NCI-H1092 treated with DMSO at 0.1 percent for 48 hours (cell line): Measurements from ENCODE around the gene PLA2G3.
"Not testable (repeated sequence)": the region's sequence is repeated elsewhere in the genome, so short reads cannot be mapped to it uniquely, and the experiment has no call there.

Source experiments
- DNase-seq: peaks from one replicate; lab custom pipeline; 2025; lab: John Stamatoyannopoulos, UW

Gene PLA2G3, protein sequence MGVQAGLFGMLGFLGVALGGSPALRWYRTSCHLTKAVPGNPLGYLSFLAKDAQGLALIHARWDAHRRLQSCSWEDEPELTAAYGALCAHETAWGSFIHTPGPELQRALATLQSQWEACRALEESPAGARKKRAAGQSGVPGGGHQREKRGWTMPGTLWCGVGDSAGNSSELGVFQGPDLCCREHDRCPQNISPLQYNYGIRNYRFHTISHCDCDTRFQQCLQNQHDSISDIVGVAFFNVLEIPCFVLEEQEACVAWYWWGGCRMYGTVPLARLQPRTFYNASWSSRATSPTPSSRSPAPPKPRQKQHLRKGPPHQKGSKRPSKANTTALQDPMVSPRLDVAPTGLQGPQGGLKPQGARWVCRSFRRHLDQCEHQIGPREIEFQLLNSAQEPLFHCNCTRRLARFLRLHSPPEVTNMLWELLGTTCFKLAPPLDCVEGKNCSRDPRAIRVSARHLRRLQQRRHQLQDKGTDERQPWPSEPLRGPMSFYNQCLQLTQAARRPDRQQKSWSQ

GRCh38 chr22:31139866-31140716 lies at the start of gene PLA2G3:
Gene PLA2G3, minus strand, starts transcription at chr22:31140508. Its CDS starts 154 bp downstream, at chr22:31140354.
- peak; percentile 79 for DNase-seq

- DNase-seq, result no peak
These were observed 47.3 kb upstream of the PLA2G3 start for GRCh38 chr22:31187627-31188026.

- no peak for DNase-seq
These were observed 44.7 kb upstream of the PLA2G3 start for GRCh38 chr22:31185056-31185455.

DNA sequence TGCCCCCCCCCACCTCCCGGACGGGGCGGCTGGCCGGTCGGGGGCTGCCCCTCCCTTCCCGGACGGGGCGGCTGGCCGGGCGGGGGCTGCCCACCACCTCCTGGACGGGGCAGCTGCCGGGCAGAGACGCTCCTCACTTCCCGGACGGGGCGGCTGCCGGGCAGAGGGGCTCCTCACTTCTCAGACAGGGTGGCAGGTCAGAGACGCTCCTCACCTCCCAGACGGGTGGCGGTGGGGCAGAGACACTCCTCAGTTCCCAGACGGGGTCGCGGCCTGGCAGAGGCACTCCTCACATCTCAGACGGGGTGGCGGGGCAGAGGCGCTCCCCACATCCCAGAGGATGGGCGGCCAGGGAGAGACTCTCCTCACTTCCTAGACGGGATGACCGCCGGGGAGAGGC lies 43.7 kb upstream of the PLA2G3 start:
- DNase-seq, result no peak

DNA sequence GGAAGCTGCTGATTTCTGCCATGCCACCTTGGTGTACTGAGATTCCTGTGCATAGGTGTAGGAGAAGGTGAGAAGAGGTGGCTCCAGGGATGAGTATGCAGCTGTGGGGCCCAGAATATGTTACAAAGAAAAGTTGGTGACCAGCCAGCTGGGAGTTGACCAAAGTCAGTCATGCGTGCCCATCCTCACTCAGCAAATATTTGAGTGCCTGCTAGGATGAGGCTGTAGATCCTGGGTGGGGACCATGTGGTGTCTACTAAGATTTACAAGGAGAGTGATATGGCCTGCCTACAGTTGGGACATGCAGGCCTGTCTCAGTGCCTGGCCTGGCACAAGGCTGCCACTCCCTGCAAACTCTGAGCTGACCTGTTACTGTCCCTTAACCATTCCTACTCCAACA lies 39.0 kb upstream of the PLA2G3 start:
- peak; percentile 37 for DNase-seq

DNA sequence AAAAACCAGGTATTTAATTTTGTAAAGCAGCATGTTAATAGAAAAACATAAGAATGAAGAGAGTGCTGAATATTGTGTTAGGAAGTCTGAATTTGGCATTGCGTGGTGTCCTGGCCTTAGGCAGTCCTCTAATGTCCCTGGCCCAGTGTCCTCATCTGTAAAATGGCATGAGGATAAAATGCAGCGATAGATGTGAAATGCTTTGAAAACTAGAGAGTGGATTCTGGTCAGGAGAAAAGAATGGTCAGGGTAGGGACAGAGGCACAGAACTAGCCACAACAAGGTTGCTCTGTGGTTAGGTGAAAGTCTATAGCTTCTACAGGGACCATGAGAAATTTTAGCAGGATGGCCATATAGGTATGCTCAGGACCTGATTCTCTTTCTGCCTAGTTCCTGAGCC lies 38.6 kb upstream of the PLA2G3 start:
- DNase-seq, result no peak

DNA sequence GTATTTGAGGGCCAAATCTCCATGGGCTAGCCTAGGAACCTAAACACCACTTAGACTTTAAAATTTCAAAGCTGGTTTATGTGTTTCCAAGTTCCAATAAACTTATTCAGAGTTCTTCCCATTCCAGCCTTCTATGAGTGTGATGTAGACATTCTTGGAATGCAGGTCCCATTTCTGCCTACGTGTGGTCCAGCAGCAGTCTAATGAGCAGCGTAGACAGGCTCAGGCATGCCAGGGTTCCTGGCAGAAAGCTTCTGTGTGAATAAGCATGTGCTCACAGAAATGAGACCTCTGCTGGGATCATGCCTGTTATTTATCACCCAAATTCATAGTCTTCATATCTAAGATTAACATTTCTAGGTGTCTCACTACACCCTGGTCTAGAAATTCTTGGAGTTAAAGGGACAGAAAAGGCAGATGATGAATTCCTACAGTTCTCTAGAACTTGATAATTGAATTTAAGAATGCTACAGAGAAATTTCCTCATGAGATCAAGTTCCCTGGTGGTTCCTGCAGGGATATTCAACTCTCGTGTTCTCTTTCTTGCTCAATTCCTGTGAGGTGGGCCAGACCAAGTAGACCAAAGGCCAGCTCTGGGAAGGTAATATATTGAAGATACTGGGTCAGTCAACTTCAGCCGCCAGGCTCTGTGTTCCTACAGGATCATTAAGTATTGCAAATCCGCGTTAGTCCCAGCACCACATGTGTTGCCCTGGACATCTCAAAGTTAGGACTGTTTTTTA lies 37.3 kb upstream of the PLA2G3 start:
- no peak for DNase-seq

DNA sequence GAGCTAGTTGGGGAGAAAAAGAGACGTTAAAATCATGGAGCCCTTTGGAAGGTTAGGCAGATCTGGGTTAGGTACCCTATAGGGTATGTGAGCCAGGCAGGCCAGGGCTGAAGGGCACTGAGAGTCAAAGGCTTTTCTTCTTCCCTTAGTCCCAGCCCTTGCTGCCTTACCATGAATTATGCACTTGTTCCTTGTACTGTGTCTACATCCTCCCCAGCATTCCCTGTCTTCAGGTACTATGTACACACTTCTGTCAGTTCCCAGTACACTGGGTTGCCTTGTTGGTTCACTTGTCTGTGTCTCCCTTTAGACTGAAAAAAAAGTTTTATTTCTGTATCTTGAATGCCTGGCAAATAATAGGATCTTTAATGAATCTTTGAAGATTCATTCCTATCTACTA lies 36.6 kb upstream of the PLA2G3 start:
- no peak for DNase-seq

GRCh38 chr22:31173386-31174145 lies 33.3 kb upstream of the PLA2G3 start:
- no peak for DNase-seq

- DNase-seq, result not testable (repeated sequence)
These were observed 31.4 kb upstream of the PLA2G3 start for GRCh38 chr22:31171734-31172133.

- no peak for DNase-seq
These were observed 30.7 kb upstream of the PLA2G3 start for GRCh38 chr22:31170971-31171370.

DNA sequence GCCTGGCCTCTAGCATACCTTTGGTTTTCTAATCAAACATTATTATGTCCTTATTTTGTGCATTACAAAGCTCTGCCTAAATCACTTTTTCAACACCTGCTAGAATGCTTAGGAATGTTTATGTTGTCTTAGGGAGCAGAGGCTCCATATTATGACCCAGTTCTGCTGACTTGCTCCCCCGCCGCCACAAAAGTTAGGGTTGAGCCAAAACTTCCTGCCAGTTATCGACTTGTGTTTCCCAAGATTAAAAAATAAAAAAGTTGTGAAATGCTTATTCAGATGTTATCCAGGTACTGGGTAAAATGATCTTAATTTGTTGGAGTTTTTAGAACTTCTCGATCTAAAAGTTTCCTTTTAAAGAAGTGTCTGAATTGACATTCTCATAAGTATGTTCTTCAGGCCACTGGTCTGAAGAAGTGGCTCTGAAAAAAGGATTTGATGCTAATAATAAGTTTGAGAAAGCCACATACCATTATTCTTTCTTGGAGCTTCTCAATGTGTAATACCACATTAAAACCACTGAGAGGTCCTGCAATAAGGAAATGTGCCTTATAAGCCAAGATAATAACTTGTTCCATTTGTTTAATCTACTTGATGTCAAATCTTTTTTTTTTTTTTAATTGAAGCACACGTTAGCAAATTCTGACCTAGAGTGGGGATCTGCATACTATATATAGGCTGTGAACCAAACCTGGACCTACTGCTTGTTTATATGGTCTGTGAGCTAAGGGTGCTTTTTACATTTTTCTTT lies 21.9 kb upstream of the PLA2G3 start:
- DNase-seq, result no peak

DNA sequence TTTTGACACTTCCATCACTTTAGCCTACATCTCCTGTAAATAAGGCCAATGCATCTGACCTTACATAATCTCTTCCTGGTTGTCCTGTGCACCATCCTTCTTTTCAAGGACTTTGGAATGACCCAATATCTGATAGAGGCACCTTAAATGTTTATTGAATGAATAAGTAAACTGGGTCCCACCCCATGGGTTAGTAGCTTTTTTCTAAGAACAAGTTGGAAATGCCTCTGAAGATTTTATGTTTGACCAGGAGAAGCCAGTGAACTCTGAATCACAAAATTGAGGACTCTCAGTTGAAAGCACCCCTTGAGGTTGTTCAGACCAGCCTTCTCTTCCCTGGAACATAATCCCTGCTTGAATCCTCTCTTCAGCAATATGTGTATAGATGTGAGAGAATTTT lies 21.1 kb upstream of the PLA2G3 start:
- no peak for DNase-seq

GRCh38 chr22:31160328-31160978 lies 20.1 kb upstream of the PLA2G3 start:
- no peak for DNase-seq

- DNase-seq, result no peak
These were observed 15.1 kb upstream of the PLA2G3 start for GRCh38 chr22:31155422-31155821.

- DNase-seq, result no peak
These were observed 14.7 kb upstream of the PLA2G3 start for GRCh38 chr22:31154975-31155374.

DNA sequence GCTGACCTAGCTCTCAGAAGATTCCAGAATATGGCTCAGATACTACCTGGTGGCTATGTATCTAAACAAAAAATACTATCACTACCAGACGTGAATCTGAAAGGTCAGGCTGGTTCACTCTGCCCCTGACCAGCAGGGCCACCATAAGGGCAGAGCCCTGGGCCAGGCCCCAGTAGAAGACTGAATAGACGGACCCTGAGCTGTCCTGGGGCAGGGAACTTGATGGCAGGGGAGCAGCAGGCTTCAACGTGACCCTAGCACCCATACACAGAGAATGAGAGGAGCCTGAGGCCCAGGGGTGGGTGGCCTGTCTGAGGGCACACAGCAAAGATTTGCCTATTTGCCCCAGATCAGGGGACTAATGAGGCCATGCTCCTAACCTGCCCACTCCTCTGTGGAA lies 13.0 kb upstream of the PLA2G3 start:
- DNase-seq, result no peak

DNA sequence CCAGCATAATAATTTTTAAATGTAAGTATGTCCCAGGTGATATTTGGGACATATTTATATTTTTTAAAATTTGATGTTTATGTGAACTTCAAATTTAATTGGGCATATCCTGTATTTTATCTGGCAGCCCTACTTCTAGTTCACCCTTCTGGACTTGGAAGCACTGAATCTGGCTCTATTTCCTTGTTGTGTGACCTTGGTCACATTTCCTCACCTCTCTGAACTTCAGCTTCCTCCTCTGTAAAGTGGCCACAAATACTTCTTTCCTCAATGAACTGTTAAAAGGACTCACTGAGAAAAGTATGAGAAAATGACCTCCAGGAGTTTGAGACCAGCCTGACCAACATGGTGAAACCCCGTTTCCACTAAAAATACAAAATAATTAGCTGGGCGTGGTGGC lies 11.6 kb upstream of the PLA2G3 start:
- DNase-seq, result no peak

DNA sequence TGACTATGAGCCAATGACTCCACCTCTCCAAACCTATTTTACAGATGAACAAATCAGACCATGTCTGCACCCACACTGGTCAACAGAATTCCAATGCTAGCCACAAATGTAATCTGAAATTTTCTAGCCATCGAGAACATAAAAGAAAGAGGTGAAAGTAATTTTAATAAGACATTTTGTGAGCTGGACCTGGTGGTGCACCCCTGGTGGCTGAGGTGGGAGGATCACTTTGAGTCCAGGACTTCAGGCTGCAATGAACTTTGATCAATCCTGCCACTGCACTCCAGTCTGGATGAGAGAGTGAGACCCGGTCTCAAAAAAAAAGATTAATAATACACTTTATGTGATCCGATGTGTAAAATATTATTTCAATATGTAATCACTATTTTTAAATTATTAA lies 10.3 kb upstream of the PLA2G3 start:
- DNase-seq, result no peak

DNA sequence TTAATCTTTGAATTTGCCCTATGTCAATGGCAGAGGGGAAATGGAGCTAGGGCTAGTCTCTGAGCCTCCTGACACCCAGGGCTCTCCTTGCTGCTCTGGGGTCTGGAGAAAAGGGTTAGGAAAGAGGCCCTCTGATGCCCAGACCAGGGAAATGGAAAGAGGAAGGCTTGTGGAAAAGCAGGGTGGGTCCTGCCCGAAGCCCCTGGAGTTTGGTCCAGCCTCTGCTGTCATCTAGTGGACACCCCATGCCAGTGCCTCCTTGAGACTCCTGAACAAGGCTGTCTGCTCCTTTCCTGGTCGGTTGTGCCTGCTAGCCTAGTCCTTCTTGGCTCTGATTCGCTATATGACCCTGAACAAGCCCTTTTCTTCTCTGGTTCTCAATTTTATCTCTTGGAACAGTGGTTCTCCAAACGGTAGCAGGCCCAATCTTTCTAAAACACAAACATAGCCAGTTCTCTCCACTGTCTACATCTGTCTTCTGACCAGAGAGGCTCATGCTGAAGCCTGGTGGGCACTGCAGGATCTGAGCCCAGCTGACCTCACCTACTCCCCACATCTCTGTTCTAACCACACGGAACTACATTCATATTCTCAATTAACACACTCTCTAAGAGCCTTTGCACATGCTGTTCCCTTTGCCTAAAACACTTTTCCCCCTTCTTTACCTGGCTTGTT lies 8.8 kb upstream of the PLA2G3 start:
- DNase-seq, result peak; percentile 72
